ENCODE results near the gene UBE2L6.

GRCh38 chr11:57513911-57514537 is 53.4 kb downstream of the UBE2L6 start:
- TF ChIP-seq POLR2AphosphoS5 (IDR thresholded peaks at IDR 0.05; ENCODE audit: low read depth, low read length), result no peak
- TF ChIP-seq TAF1 (IDR thresholded peaks at IDR 0.05; ENCODE audit: borderline replicate concordance, insufficient read depth, low read length), result no peak
